IPS-15b (cell line): Measurements from ENCODE around the gene SLC24A3.
"Not testable (repeated sequence)": the region's sequence is repeated elsewhere in the genome, so short reads cannot be mapped to it uniquely, and the experiment has no call there.

Source experiments
- H3K27me3 ChIP-seq: one replicate; pipeline ENCODE4 v1.6.1; 2013; ENCODE audit warnings: low read length; ENCODE audit not compliant: control insufficient read depth, insufficient read depth
- H3K36me3 ChIP-seq: one replicate; pipeline ENCODE4 v1.6.1; 2013; ENCODE audit warnings: low read length; ENCODE audit not compliant: control insufficient read depth, insufficient read depth
- H3K4me1 ChIP-seq: one replicate; pipeline ENCODE4 v1.6.1; 2013; ENCODE audit warnings: mild to moderate bottlenecking, low read length; ENCODE audit not compliant: control insufficient read depth, insufficient read depth
- H3K4me3 ChIP-seq: one replicate; pipeline ENCODE4 v1.5.1; 2013; ENCODE audit warnings: low read depth, low read length
- H3K9ac ChIP-seq: one replicate; pipeline ENCODE4 v1.6.1; 2013; ENCODE audit warnings: low read depth, mild to moderate bottlenecking, low read length
- H3K9me3 ChIP-seq: one replicate; pipeline ENCODE4 v1.6.1; 2013; ENCODE audit warnings: mild to moderate bottlenecking, low read length; ENCODE audit not compliant: control insufficient read depth, insufficient read depth

The SLC24A3 gene

GRCh38 chr20:19743640-19743995 is 531.2 kb downstream of the SLC24A3 start:
- H3K4me1 ChIP-seq: no peaks in the 10 kb centered on the region
- H3K4me3 ChIP-seq: no peak overlapping the region
- no peaks in the 10 kb centered on the region for H3K36me3 ChIP-seq
- no peak overlapping the region for H3K9ac ChIP-seq
- H3K9me3 ChIP-seq: no peaks in the 10 kb centered on the region
- no peaks in the 10 kb centered on the region for H3K27me3 ChIP-seq

- H3K4me3 ChIP-seq: no peak overlapping the region
- no peak overlapping the region for H3K9ac ChIP-seq
- no peaks in the 10 kb centered on the region for H3K27me3 ChIP-seq
- H3K4me1 ChIP-seq: no peaks in the 10 kb centered on the region
- H3K36me3 ChIP-seq: no peaks in the 10 kb centered on the region
- H3K9me3 ChIP-seq: no peaks in the 10 kb centered on the region
Measured at GRCh38 chr20:19745106-19745505, 532.7 kb downstream of the SLC24A3 start.

DNA sequence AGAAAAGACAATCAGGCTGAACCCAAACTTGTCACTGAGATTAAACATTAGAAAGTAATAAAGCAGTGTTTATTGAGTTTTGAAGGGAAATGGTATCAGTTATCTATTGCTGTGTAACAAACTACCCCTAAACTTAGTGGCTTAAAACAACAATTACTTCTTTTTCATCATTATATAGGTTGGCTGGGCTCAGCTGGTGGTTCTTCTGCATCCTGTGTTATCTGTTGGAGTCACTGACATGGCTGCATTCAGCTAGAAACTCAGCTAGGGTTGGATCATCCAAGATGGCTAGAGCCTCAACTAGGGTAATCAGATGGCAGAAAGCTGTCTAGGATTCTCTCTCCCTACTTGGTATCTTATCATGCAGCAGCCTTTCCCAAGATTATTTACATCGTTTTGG is 533.1 kb downstream of the SLC24A3 start:
- H3K27me3 ChIP-seq: peaks cover 2% of the 10 kb centered on the region
- H3K36me3 ChIP-seq: no peaks in the 10 kb centered on the region
- no peak overlapping the region for H3K9ac ChIP-seq
- H3K4me1 ChIP-seq: no peaks in the 10 kb centered on the region
- H3K4me3 ChIP-seq: no peak overlapping the region
- no peaks in the 10 kb centered on the region for H3K9me3 ChIP-seq

DNA sequence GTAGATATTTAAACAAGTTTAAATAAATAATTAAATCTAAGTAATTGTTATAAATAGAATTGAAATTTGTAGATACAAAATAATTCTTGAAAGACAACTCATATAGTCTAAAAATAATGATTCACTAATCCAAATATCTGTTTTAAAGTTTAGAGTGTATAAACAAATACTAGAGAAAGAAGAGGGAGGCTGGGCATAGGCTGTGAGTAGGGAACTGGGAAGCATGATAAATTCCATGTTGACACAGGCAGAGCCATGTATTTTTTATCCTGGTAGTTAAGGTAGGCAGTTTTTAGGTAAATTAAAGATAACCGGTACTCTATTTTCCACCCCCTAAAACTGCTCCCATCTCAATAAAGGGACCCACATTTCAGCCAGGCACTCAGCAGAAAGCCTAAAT is 534.0 kb downstream of the SLC24A3 start:
- Histone ChIP-seq H3K4me3 (no peak overlapping the region), H3K27me3 (peaks cover 10% of the 10 kb centered on the region), H3K9me3 (no peaks in the 10 kb centered on the region), H3K9ac (no peak overlapping the region), H3K36me3 (no peaks in the 10 kb centered on the region), H3K4me1 (no peaks in the 10 kb centered on the region)

DNA sequence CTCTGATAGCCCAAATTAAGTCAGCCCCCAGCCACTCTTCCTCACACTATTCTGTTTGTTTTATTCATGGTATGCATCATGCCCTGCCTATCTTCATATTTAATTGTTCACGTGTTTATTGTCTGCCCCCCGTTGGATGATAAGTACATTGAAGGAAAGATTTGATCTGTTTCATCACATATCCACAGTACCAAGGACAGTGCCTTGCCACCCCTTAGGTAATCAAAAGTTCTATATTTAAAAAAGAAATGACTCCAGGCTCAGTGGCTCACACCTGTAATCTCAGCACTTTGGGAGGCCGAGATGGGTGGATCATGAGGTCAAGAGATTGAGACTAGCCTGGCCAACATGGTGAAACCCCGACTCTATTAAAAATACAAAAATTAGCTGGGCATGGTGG is 535.5 kb downstream of the SLC24A3 start:
- Histone ChIP-seq H3K27me3 (peaks cover 15% of the 10 kb centered on the region), H3K4me3 (no peak overlapping the region), H3K36me3 (no peaks in the 10 kb centered on the region), H3K9ac (no peak overlapping the region), H3K4me1 (no peaks in the 10 kb centered on the region), H3K9me3 (no peaks in the 10 kb centered on the region)

GRCh38 chr20:19748681-19749080 is 536.2 kb downstream of the SLC24A3 start:
- Histone ChIP-seq H3K4me3 (no peak overlapping the region), H3K36me3 (no peaks in the 10 kb centered on the region), H3K27me3 (peaks cover 15% of the 10 kb centered on the region), H3K4me1 (no peaks in the 10 kb centered on the region), H3K9ac (no peak overlapping the region), H3K9me3 (no peaks in the 10 kb centered on the region)

GRCh38 chr20:19749618-19750071 is 537.2 kb downstream of the SLC24A3 start:
- H3K9ac ChIP-seq: no peak overlapping the region
- no peaks in the 10 kb centered on the region for H3K36me3 ChIP-seq
- H3K9me3 ChIP-seq: no peaks in the 10 kb centered on the region
- H3K4me1 ChIP-seq: no peaks in the 10 kb centered on the region
- peaks cover 15% of the 10 kb centered on the region for H3K27me3 ChIP-seq
- H3K4me3 ChIP-seq: no peak overlapping the region

- no peaks in the 10 kb centered on the region for H3K4me1 ChIP-seq
- no peak overlapping the region for H3K4me3 ChIP-seq
- H3K36me3 ChIP-seq: no peaks in the 10 kb centered on the region
- H3K27me3 ChIP-seq: peaks cover 15% of the 10 kb centered on the region
- no peak overlapping the region for H3K9ac ChIP-seq
- H3K9me3 ChIP-seq: no peaks in the 10 kb centered on the region
Measured at GRCh38 chr20:19750101-19750606, 537.7 kb downstream of the SLC24A3 start.

DNA sequence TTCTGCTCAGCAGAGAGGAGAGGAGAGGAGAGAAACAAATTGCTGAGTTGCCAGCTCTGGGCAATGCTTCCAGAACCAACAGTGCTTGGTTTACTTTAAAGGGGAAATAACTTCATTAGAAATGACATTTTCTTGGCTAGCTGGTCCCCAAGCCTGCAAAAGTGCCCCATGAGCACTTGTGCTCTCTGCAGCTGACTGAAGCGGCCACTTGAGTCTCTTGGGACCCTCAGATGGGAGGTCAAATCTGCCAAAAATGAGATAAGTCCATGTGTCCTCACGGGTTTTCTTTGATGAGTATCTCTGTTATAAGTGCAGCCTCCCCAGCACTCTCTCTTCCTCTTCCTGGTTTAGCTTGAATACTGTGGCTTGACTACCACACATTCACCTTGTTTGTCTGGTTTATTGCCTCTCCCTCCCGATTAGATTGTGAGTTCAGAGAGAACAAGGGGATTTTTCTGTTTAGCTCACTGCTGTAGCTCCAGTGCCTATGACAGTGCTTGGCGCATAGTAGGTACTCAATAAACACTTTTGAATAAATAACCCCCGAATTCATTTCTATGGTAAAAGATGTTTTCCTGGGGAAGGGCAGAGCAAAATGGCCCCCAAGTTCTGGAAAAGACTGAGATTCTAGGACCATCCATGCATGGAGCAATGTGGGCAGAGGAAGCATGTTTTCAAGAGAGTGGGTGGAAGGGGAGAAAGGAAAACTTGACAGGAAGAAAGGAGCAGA is 538.6 kb downstream of the SLC24A3 start:
- H3K36me3 ChIP-seq: no peaks in the 10 kb centered on the region
- peaks cover 16% of the 10 kb centered on the region for H3K27me3 ChIP-seq
- no peaks in the 10 kb centered on the region for H3K4me1 ChIP-seq
- no peak overlapping the region for H3K4me3 ChIP-seq
- no peak overlapping the region for H3K9ac ChIP-seq
- no peaks in the 10 kb centered on the region for H3K9me3 ChIP-seq

- H3K27me3 ChIP-seq: peaks cover 27% of the 10 kb centered on the region
- not testable (repeated sequence) for H3K9me3 ChIP-seq, H3K36me3 ChIP-seq, H3K4me3 ChIP-seq, H3K4me1 ChIP-seq, H3K9ac ChIP-seq
Measured at GRCh38 chr20:19754201-19754600, 541.8 kb downstream of the SLC24A3 start.

DNA sequence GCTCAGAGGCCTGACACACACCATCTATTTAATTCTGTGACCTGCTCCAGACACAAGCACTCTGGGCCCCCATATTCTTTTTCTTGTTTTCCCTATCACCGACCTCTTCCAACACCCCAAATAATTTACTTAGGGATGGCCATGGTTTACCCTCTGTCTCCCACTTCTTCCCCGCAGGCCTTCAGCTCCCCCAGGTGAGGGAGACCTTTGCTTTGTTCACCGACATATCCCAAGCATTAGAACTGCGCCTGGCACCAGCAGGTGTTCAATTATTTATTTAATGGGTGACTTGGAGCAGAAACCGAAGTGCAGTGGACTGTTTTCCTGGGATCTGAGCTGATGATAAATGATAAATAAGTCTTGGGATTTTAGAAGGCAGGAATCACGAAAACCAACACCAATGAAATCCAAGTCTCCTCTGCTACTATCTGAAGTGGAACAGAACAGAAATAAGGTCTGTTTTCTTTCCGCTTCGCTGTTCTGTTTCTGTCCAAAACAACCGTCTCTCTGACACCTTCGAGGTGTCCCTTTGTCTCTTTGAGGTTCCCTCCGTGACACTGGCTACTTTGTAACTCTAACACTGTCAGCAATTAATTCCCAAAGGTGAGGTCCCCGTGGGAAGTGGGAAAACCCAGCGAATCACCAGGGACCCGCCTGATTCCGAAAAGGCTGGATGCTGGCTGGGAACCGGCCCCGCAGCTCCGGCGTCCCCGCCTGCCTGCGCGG is 544.5 kb downstream of the SLC24A3 start:
- peaks cover 30% of the 10 kb centered on the region for H3K27me3 ChIP-seq
- H3K9me3 ChIP-seq: no peaks in the 10 kb centered on the region
- H3K4me3 ChIP-seq: peak overlapping the region; percentile 89
- H3K4me1 ChIP-seq: peaks cover 2% of the 10 kb centered on the region
- H3K36me3 ChIP-seq: no peaks in the 10 kb centered on the region
- H3K9ac ChIP-seq: no peak overlapping the region
